ENCODE results near the gene PARD6A.

Gene PARD6A

GRCh38 chr16:67674851-67675578, 14.3 kb downstream of the PARD6A start:
- DNase-seq (ENCODE audit: low read depth in 1 of 2, low spot score in 1 of 2) = no peak
- Histone ChIP-seq H3K4me3 (replicated peaks; ENCODE audit: insufficient read depth, low read length) (no peak overlapping the region), H3K27ac (replicated peaks) (no peak overlapping the region), H3K27me3 (ENCODE audit: insufficient read depth, poor library complexity, severe bottlenecking) (no peaks in the 10 kb centered on the region)
- TF ChIP-seq SPI1 (IDR thresholded peaks at IDR 0.05; ENCODE audit: borderline replicate concordance, low read depth) = no peak
- no peak for TF ChIP-seq CTCF (IDR thresholded peaks at IDR 0.05; ENCODE audit: insufficient read depth, low read length)
- TF ChIP-seq, protein P1, sequence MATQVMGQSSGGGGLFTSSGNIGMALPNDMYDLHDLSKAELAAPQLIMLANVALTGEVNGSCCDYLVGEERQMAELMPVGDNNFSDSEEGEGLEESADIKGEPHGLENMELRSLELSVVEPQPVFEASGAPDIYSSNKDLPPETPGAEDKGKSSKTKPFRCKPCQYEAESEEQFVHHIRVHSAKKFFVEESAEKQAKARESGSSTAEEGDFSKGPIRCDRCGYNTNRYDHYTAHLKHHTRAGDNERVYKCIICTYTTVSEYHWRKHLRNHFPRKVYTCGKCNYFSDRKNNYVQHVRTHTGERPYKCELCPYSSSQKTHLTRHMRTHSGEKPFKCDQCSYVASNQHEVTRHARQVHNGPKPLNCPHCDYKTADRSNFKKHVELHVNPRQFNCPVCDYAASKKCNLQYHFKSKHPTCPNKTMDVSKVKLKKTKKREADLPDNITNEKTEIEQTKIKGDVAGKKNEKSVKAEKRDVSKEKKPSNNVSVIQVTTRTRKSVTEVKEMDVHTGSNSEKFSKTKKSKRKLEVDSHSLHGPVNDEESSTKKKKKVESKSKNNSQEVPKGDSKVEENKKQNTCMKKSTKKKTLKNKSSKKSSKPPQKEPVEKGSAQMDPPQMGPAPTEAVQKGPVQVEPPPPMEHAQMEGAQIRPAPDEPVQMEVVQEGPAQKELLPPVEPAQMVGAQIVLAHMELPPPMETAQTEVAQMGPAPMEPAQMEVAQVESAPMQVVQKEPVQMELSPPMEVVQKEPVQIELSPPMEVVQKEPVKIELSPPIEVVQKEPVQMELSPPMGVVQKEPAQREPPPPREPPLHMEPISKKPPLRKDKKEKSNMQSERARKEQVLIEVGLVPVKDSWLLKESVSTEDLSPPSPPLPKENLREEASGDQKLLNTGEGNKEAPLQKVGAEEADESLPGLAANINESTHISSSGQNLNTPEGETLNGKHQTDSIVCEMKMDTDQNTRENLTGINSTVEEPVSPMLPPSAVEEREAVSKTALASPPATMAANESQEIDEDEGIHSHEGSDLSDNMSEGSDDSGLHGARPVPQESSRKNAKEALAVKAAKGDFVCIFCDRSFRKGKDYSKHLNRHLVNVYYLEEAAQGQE (IDR thresholded peaks at IDR 0.05; ENCODE audit: insufficient replicate concordance, low read depth) = no peak
- no peak for TF ChIP-seq GABPA (IDR thresholded peaks at IDR 0.05; ENCODE audit: low read depth)
- TF ChIP-seq POLR2AphosphoS5 (IDR thresholded peaks at IDR 0.05; ENCODE audit: low read depth) = no peak

DNA sequence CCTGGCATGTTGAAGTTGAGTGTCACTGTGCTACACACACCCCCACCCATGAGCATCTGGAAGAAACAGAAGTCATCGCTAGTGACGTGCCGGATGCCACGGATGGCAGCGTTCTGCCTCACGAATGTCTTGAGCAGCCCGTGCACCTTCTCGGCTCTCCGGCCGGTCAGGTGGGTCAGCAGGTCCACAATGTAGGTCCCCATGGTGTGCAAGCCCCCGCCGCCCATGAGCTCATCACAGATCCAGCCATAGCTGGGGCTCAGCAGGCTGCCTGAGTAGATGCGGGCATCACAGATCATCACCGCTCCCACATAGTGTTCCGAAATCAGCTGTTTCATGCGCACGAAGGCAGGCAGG, 14.8 kb downstream of the PARD6A start:
- TF ChIP-seq POLR2AphosphoS5 (IDR thresholded peaks at IDR 0.05; ENCODE audit: low read depth) (no peak), CTCF (IDR thresholded peaks at IDR 0.05; ENCODE audit: insufficient read depth, low read length) (no peak), SPI1 (IDR thresholded peaks at IDR 0.05; ENCODE audit: borderline replicate concordance, low read depth) (no peak), GABPA (IDR thresholded peaks at IDR 0.05; ENCODE audit: low read depth) (no peak)
- TF ChIP-seq, protein P1 (IDR thresholded peaks at IDR 0.05; ENCODE audit: insufficient replicate concordance, low read depth) = no peak
- H3K4me3 ChIP-seq (replicated peaks; ENCODE audit: insufficient read depth, low read length) = no peak overlapping the region
- H3K27me3 ChIP-seq (ENCODE audit: insufficient read depth, poor library complexity, severe bottlenecking) = no peaks in the 10 kb centered on the region
- DNase-seq (ENCODE audit: low read depth in 1 of 2, low spot score in 1 of 2) = no peak
- no peak overlapping the region for H3K27ac ChIP-seq (replicated peaks)

- Histone ChIP-seq H3K27me3 (ENCODE audit: insufficient read depth, poor library complexity, severe bottlenecking) (no peaks in the 10 kb centered on the region), H3K27ac (replicated peaks) (no peak overlapping the region), H3K4me3 (replicated peaks; ENCODE audit: insufficient read depth, low read length) (no peak overlapping the region)
- no peak for DNase-seq (ENCODE audit: low read depth in 1 of 2, low spot score in 1 of 2)
- no peak for TF ChIP-seq GABPA (IDR thresholded peaks at IDR 0.05; ENCODE audit: low read depth)
- TF ChIP-seq SPI1 (IDR thresholded peaks at IDR 0.05; ENCODE audit: borderline replicate concordance, low read depth) = no peak
- no peak for TF ChIP-seq POLR2AphosphoS5 (IDR thresholded peaks at IDR 0.05; ENCODE audit: low read depth)
- TF ChIP-seq CTCF (IDR thresholded peaks at IDR 0.05; ENCODE audit: insufficient read depth, low read length) = no peak
- TF ChIP-seq, protein P1 (IDR thresholded peaks at IDR 0.05; ENCODE audit: insufficient replicate concordance, low read depth) = no peak
These were observed 15.2 kb downstream of the PARD6A start for GRCh38 chr16:67675999-67676398.

All from HL-60 (cell line).